SK-N-SH treated with all-trans-retinoic acid at 6 μM for 48 hours (cell line): ENCODE results near the gene SUN5.

Experiments
- ATAC-seq: fragments of 200-7000 bp; cut with Tn5 transposase; 3 replicates; pipeline ENCODE4 v1.9.1; 2020; ENCODE audit warnings: mild to moderate bottlenecking, moderate library complexity
- CSRNP3 ChIP-seq: fragments of 250-450 bp; sonication (Bioruptor Pico); IDR thresholded peaks from 2 replicates; pipeline ENCODE4 v1.5.1; 2021; ENCODE audit warnings: mild to moderate bottlenecking, moderate library complexity
- ESRRG ChIP-seq: fragments of 250-450 bp; sonication (Bioruptor Pico); IDR thresholded peaks from 2 replicates; pipeline ENCODE4 v1.6.1; 2021; ENCODE audit warnings: mild to moderate bottlenecking
- PPARA ChIP-seq: fragments of 250-450 bp; sonication (Bioruptor Pico); IDR thresholded peaks from 2 replicates; pipeline ENCODE4 v1.5.0; 2020; ENCODE audit warnings: mild to moderate bottlenecking, borderline replicate concordance
- TCF4 ChIP-seq: fragments of 250-450 bp; sonication (Bioruptor Pico); IDR thresholded peaks from 2 replicates; pipeline ENCODE4 v1.8.0; 2021; ENCODE audit warnings: mild to moderate bottlenecking, moderate library complexity, borderline replicate concordance
- TOX ChIP-seq: fragments of 250-450 bp; sonication (Bioruptor Pico); IDR thresholded peaks from 2 replicates; pipeline ENCODE4 v1.8.0; 2021; ENCODE audit warnings: mild to moderate bottlenecking, moderate library complexity, borderline replicate concordance
- ZC3H10 ChIP-seq: fragments of 250-450 bp; sonication (Bioruptor Pico); IDR thresholded peaks from 2 replicates; pipeline ENCODE4 v1.5.1; 2021; ENCODE audit warnings: mild to moderate bottlenecking, moderate library complexity
- ZFP30 ChIP-seq: fragments of 450-650 bp; formaldehyde crosslinking; IDR thresholded peaks from 2 replicates; pipeline ENCODE4 v1.5.0; 2022; ENCODE audit warnings: mild to moderate bottlenecking, moderate library complexity
- ZNF70 ChIP-seq: fragments of 450-650 bp; formaldehyde crosslinking; IDR thresholded peaks from 2 replicates; pipeline ENCODE4 v1.5.0; 2020; ENCODE audit warnings: mild to moderate bottlenecking, moderate library complexity
- ZNF8 ChIP-seq: fragments of 450-650 bp; formaldehyde crosslinking; IDR thresholded peaks from 2 replicates; pipeline ENCODE4 v1.5.0; 2020; ENCODE audit warnings: mild to moderate bottlenecking, moderate library complexity
- TF ChIP-seq, protein P1 (sequence below): fragments of 250-450 bp; sonication (Bioruptor Pico); IDR thresholded peaks from 2 replicates; pipeline ENCODE4 v1.5.0; 2020; ENCODE audit warnings: mild to moderate bottlenecking, moderate library complexity
- TF ChIP-seq, protein P2 (sequence below): fragments of 250-450 bp; sonication (Bioruptor Pico); IDR thresholded peaks from 2 replicates; pipeline ENCODE4 v1.8.0; 2021; ENCODE audit warnings: low read depth, mild to moderate bottlenecking, moderate library complexity, borderline replicate concordance
- TF ChIP-seq, protein P3 (sequence below): fragments of 250-450 bp; sonication (Bioruptor Pico); IDR thresholded peaks from 2 replicates; pipeline ENCODE4 v1.8.0; 2020; ENCODE audit warnings: mild to moderate bottlenecking, moderate library complexity, borderline replicate concordance

The SUN5 gene

GRCh38 chr20:33024609-33025317 lies 20.5 kb upstream of the SUN5 start:
- TF ChIP-seq, protein P1, sequence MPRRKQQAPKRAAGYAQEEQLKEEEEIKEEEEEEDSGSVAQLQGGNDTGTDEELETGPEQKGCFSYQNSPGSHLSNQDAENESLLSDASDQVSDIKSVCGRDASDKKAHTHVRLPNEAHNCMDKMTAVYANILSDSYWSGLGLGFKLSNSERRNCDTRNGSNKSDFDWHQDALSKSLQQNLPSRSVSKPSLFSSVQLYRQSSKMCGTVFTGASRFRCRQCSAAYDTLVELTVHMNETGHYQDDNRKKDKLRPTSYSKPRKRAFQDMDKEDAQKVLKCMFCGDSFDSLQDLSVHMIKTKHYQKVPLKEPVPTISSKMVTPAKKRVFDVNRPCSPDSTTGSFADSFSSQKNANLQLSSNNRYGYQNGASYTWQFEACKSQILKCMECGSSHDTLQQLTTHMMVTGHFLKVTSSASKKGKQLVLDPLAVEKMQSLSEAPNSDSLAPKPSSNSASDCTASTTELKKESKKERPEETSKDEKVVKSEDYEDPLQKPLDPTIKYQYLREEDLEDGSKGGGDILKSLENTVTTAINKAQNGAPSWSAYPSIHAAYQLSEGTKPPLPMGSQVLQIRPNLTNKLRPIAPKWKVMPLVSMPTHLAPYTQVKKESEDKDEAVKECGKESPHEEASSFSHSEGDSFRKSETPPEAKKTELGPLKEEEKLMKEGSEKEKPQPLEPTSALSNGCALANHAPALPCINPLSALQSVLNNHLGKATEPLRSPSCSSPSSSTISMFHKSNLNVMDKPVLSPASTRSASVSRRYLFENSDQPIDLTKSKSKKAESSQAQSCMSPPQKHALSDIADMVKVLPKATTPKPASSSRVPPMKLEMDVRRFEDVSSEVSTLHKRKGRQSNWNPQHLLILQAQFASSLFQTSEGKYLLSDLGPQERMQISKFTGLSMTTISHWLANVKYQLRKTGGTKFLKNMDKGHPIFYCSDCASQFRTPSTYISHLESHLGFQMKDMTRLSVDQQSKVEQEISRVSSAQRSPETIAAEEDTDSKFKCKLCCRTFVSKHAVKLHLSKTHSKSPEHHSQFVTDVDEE (CRISPR knock-in tag), result no peak
- ATAC-seq, result no peak

DNA sequence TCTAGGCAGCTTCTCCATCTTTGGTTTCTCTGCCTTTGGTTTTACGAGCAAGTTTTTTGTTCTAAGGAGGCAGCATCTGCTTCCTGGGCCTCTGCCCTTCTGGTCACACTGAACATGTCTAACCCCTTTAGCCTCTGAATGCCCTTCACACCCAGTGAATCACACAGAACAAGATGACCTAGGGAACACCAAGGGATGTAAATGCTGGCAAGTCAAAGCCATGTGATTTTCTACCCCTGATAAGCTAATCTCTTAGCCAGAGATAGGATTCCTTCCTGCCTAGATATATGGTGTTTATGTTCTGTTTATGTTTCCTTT lies 20.0 kb upstream of the SUN5 start:
- TF ChIP-seq PPARA (CRISPR knock-in tag) (no peak), CSRNP3 (CRISPR knock-in tag) (no peak), TOX (no peak), ESRRG (no peak), ZNF8 (CRISPR knock-in tag) (no peak), ZNF70 (CRISPR knock-in tag) (no peak), TCF4 (CRISPR knock-in tag) (no peak)
- TF ChIP-seq, protein P1 (CRISPR knock-in tag), result no peak
- TF ChIP-seq, protein P2, sequence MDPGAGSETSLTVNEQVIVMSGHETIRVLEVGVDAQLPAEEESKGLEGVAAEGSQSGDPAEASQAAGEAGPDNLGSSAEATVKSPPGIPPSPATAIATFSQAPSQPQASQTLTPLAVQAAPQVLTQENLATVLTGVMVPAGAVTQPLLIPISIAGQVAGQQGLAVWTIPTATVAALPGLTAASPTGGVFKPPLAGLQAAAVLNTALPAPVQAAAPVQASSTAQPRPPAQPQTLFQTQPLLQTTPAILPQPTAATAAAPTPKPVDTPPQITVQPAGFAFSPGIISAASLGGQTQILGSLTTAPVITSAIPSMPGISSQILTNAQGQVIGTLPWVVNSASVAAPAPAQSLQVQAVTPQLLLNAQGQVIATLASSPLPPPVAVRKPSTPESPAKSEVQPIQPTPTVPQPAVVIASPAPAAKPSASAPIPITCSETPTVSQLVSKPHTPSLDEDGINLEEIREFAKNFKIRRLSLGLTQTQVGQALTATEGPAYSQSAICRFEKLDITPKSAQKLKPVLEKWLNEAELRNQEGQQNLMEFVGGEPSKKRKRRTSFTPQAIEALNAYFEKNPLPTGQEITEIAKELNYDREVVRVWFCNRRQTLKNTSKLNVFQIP, result no peak
- ATAC-seq, result no peak

GRCh38 chr20:33023439-33024242 lies 19.4 kb upstream of the SUN5 start:
- TF ChIP-seq ZC3H10 (CRISPR knock-in tag) (no peak), ZNF70 (CRISPR knock-in tag) (no peak), ZFP30 (CRISPR knock-in tag) (no peak)
- TF ChIP-seq, protein P3, sequence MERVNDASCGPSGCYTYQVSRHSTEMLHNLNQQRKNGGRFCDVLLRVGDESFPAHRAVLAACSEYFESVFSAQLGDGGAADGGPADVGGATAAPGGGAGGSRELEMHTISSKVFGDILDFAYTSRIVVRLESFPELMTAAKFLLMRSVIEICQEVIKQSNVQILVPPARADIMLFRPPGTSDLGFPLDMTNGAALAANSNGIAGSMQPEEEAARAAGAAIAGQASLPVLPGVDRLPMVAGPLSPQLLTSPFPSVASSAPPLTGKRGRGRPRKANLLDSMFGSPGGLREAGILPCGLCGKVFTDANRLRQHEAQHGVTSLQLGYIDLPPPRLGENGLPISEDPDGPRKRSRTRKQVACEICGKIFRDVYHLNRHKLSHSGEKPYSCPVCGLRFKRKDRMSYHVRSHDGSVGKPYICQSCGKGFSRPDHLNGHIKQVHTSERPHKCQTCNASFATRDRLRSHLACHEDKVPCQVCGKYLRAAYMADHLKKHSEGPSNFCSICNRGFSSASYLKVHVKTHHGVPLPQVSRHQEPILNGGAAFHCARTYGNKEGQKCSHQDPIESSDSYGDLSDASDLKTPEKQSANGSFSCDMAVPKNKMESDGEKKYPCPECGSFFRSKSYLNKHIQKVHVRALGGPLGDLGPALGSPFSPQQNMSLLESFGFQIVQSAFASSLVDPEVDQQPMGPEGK (CRISPR knock-in tag), result no peak
- TF ChIP-seq, protein P2, result no peak
- no peak for ATAC-seq
